A673 (cell line): ENCODE results near the gene ZNF462.

Experiments
- EZH2 ChIP-seq: fragments of 200-600 bp; sonication (generic); IDR thresholded peaks from 2 replicates; pipeline ENCODE4 v1.6.1; 2017; ENCODE audit warnings: borderline replicate concordance, low read depth, mild to moderate bottlenecking, mixed read lengths, antibody characterized with exemption, low read length; ENCODE audit not compliant: poor library complexity, severe bottlenecking
- TF ChIP-seq, protein P1 (sequence below): fragments of 300-800, 200-600 bp; sonication (generic); conservative IDR thresholded peaks from 2 replicates; pipeline ENCODE4 v1.5.1; 2017; ENCODE audit warnings: low read depth, mild to moderate bottlenecking, antibody characterized with exemption, low read length, moderate library complexity, mixed read lengths

DNA sequence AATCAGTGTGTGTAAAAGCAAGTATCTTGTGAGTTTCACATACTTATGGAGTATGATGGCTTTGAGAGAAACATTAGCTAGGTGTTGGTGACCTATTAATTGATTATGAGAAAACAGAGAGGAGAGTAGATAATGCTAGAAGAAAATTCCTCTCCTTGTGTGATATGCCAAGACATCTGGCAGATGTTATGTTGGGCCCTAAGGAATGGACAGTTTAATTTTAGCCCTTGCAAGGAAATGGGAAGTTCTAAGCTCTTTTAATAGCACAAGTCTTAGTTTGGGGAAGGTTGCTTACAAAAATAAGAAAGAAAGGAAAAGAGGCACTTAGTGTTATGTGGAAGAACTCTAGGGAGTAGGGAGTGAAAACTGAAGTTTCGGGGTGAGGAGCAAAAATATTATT lies 5.1 kb downstream of the ZNF462 start:
- TF ChIP-seq, protein P1, sequence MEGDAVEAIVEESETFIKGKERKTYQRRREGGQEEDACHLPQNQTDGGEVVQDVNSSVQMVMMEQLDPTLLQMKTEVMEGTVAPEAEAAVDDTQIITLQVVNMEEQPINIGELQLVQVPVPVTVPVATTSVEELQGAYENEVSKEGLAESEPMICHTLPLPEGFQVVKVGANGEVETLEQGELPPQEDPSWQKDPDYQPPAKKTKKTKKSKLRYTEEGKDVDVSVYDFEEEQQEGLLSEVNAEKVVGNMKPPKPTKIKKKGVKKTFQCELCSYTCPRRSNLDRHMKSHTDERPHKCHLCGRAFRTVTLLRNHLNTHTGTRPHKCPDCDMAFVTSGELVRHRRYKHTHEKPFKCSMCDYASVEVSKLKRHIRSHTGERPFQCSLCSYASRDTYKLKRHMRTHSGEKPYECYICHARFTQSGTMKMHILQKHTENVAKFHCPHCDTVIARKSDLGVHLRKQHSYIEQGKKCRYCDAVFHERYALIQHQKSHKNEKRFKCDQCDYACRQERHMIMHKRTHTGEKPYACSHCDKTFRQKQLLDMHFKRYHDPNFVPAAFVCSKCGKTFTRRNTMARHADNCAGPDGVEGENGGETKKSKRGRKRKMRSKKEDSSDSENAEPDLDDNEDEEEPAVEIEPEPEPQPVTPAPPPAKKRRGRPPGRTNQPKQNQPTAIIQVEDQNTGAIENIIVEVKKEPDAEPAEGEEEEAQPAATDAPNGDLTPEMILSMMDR: no peak
- TF ChIP-seq EZH2: no peak
